Measurements from ENCODE around the gene ELMO1.

ELMO1 gene

DNA sequence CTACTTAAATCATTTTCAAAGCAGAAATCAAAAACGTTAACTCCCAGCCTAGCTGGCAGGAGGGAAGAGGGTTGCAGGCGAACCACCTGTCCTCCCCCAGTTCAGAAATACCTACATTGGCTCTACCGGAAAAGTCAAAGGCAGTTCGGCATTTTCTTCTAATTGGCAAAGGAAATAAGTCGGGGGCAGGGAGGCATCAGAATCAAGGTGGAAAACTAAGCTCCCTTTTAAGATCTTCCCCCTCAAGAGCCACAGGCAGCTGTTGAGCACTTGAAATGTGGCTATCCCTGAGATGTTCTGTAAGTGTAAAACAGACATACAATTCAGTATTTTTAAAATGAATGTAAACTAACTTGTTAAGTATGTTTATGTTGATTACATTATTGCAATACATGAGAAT is 957 bp upstream of the ELMO1 start:
- Histone ChIP-seq H3K79me2 (ENCODE audit: control insufficient read depth, low read length) (peaks cover 4% of the 10 kb centered on the region), H3K9me2 (replicated peaks; ENCODE audit: control insufficient read depth, low read length) (no peaks in the 10 kb centered on the region), H3K9me3 (ENCODE audit: control insufficient read depth, insufficient read depth, low read length) (no peaks in the 10 kb centered on the region), H3K4me2 (ENCODE audit: low read length) (peak overlapping the region; percentile 79), H3K27ac (ENCODE audit: low read depth, low read length) (peak overlapping the region; percentile 83), H3K4me3 (ENCODE audit: low read length) (peak overlapping the region; percentile 70), H3K36me3 (ENCODE audit: control insufficient read depth, low read length) (no peaks in the 10 kb centered on the region), H3K27me3 (ENCODE audit: control insufficient read depth, low read length) (peaks cover 10% of the 10 kb centered on the region; the same call in 1 of the 2 replicates), H3K4me1 (ENCODE audit: control insufficient read depth, low read length) (peaks cover 24% of the 10 kb centered on the region), H3F3A (ENCODE audit: control insufficient read depth, insufficient read depth) (peaks cover 22% of the 10 kb centered on the region), H4K20me1 (ENCODE audit: control insufficient read depth, insufficient read depth, low read depth, low read length) (no peaks in the 10 kb centered on the region)
- TF ChIP-seq, protein P1, sequence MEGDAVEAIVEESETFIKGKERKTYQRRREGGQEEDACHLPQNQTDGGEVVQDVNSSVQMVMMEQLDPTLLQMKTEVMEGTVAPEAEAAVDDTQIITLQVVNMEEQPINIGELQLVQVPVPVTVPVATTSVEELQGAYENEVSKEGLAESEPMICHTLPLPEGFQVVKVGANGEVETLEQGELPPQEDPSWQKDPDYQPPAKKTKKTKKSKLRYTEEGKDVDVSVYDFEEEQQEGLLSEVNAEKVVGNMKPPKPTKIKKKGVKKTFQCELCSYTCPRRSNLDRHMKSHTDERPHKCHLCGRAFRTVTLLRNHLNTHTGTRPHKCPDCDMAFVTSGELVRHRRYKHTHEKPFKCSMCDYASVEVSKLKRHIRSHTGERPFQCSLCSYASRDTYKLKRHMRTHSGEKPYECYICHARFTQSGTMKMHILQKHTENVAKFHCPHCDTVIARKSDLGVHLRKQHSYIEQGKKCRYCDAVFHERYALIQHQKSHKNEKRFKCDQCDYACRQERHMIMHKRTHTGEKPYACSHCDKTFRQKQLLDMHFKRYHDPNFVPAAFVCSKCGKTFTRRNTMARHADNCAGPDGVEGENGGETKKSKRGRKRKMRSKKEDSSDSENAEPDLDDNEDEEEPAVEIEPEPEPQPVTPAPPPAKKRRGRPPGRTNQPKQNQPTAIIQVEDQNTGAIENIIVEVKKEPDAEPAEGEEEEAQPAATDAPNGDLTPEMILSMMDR (IDR thresholded peaks at IDR 0.05; ENCODE audit: low read depth, low read length, poor library complexity, severe bottlenecking): no peak
- TF ChIP-seq EZH2phosphoT487 (IDR thresholded peaks at IDR 0.05; ENCODE audit: borderline replicate concordance, low read length): no peak

GRCh38 chr7:37448011-37448635 is 541 bp downstream of the ELMO1 start:
- peaks cover 24% of the 10 kb centered on the region for H3K4me1 ChIP-seq (ENCODE audit: control insufficient read depth, low read length)
- H3K4me2 ChIP-seq (ENCODE audit: low read length): peak overlapping the region; percentile 79
- H3K9me2 ChIP-seq (replicated peaks; ENCODE audit: control insufficient read depth, low read length): no peaks in the 10 kb centered on the region
- H3K4me3 ChIP-seq (ENCODE audit: low read length): peak overlapping the region; percentile 70
- peaks cover 22% of the 10 kb centered on the region for H3F3A ChIP-seq (ENCODE audit: control insufficient read depth, insufficient read depth)
- H3K36me3 ChIP-seq (ENCODE audit: control insufficient read depth, low read length): no peaks in the 10 kb centered on the region
- TF ChIP-seq, protein P1 (IDR thresholded peaks at IDR 0.05; ENCODE audit: low read depth, low read length, poor library complexity, severe bottlenecking): no peak
- no peak for TF ChIP-seq EZH2phosphoT487 (IDR thresholded peaks at IDR 0.05; ENCODE audit: borderline replicate concordance, low read length)
- H3K9me3 ChIP-seq (ENCODE audit: control insufficient read depth, insufficient read depth, low read length): no peaks in the 10 kb centered on the region
- peak overlapping the region; percentile 83 for H3K27ac ChIP-seq (ENCODE audit: low read depth, low read length)
- H4K20me1 ChIP-seq (ENCODE audit: control insufficient read depth, insufficient read depth, low read depth, low read length): no peaks in the 10 kb centered on the region; the same call in 1 of the 2 replicates
- H3K27me3 ChIP-seq (ENCODE audit: control insufficient read depth, low read length): peaks cover 7% of the 10 kb centered on the region; the same call in 1 of the 2 replicates
- H3K79me2 ChIP-seq (ENCODE audit: control insufficient read depth, low read length): peaks cover 4% of the 10 kb centered on the region

- peaks cover 4% of the 10 kb centered on the region for H3K79me2 ChIP-seq (ENCODE audit: control insufficient read depth, low read length)
- H4K20me1 ChIP-seq (ENCODE audit: control insufficient read depth, insufficient read depth, low read depth, low read length): no peaks in the 10 kb centered on the region; the same call in 1 of the 2 replicates
- H3K4me3 ChIP-seq (ENCODE audit: low read length): no peak overlapping the region
- TF ChIP-seq, protein P1 (IDR thresholded peaks at IDR 0.05; ENCODE audit: low read depth, low read length, poor library complexity, severe bottlenecking): no peak
- no peak for TF ChIP-seq EZH2phosphoT487 (IDR thresholded peaks at IDR 0.05; ENCODE audit: borderline replicate concordance, low read length)
- peaks cover 22% of the 10 kb centered on the region for H3F3A ChIP-seq (ENCODE audit: control insufficient read depth, insufficient read depth)
- no peaks in the 10 kb centered on the region for H3K9me2 ChIP-seq (replicated peaks; ENCODE audit: control insufficient read depth, low read length)
- H3K36me3 ChIP-seq (ENCODE audit: control insufficient read depth, low read length): no peaks in the 10 kb centered on the region
- no peaks in the 10 kb centered on the region for H3K9me3 ChIP-seq (ENCODE audit: control insufficient read depth, insufficient read depth, low read length)
- no peak overlapping the region for H3K4me2 ChIP-seq (ENCODE audit: low read length)
- no peak overlapping the region for H3K27ac ChIP-seq (ENCODE audit: low read depth, low read length)
- peaks cover 24% of the 10 kb centered on the region for H3K4me1 ChIP-seq (ENCODE audit: control insufficient read depth, low read length)
- H3K27me3 ChIP-seq (ENCODE audit: control insufficient read depth, low read length): peaks cover 3% of the 10 kb centered on the region; the same call in 1 of the 2 replicates
Measured at GRCh38 chr7:37446371-37446770, 2.3 kb downstream of the ELMO1 start.
